OCI-LY7 (cell line): Measurements from ENCODE around the gene SCN8A.

Experiments used
- EZH2phosphoT487 ChIP-seq: fragments of 200-600 bp; sonication (generic); IDR thresholded peaks from 2 replicates; pipeline ENCODE4 v1.6.1; 2018; ENCODE audit warnings: low read depth, borderline replicate concordance, mild to moderate bottlenecking, mixed run types, antibody characterized with exemption, low read length, moderate library complexity, mixed read lengths
- TF ChIP-seq, protein P1 (sequence below): fragments of 200-600 bp; sonication (generic); conservative IDR thresholded peaks from 2 replicates; pipeline ENCODE4 v1.5.1; 2014; ENCODE audit warnings: mild to moderate bottlenecking, antibody characterized with exemption, low read length, moderate library complexity, mixed read lengths

DNA sequence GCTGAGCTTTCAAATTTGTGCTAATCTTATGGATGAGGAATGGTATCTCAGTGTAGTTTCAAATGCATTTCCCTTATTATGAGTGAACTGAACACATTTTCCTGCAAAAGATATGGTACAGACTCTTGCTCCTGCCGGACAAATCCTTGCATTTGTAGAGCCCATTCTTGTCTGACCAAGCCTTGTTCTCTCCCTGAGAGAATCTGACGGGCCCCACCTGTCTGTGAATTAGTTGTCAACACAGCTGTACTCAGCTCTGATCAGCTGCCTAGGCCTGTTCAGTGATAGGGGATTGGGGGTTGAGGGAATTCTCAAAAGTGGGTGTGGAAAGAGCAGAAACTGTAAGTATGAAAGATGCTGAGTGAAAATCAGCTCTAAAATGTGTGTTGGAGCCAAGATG is 42.8 kb upstream of the SCN8A start:
- TF ChIP-seq, protein P1, sequence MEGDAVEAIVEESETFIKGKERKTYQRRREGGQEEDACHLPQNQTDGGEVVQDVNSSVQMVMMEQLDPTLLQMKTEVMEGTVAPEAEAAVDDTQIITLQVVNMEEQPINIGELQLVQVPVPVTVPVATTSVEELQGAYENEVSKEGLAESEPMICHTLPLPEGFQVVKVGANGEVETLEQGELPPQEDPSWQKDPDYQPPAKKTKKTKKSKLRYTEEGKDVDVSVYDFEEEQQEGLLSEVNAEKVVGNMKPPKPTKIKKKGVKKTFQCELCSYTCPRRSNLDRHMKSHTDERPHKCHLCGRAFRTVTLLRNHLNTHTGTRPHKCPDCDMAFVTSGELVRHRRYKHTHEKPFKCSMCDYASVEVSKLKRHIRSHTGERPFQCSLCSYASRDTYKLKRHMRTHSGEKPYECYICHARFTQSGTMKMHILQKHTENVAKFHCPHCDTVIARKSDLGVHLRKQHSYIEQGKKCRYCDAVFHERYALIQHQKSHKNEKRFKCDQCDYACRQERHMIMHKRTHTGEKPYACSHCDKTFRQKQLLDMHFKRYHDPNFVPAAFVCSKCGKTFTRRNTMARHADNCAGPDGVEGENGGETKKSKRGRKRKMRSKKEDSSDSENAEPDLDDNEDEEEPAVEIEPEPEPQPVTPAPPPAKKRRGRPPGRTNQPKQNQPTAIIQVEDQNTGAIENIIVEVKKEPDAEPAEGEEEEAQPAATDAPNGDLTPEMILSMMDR, result no peak
- TF ChIP-seq EZH2phosphoT487, result no peak
